Body of pancreas (tissue), 4 donors: ENCODE data around the gene KRTCAP2.

Experiments used
- POLR2A ChIP-seq, 3 donors: fragments of 450-650 bp; IDR thresholded peaks; one replicate each; pipeline ENCODE4 v1.6.1; 2016; ENCODE audit warnings: antibody characterized with exemption in 3 of 3, mild to moderate bottlenecking in 2 of 3
- TF ChIP-seq, protein P1 (sequence below), 7 experiments: fragments of 450-650 bp in 4 of 7; fragments of 200-600 bp in 3 of 7; sonication (generic) in 3 of 7; IDR thresholded peaks; one replicate each; pipeline ENCODE4 v1.5.1; 2016 to 2019; ENCODE audit warnings: antibody characterized with exemption in 7 of 7

DNA sequence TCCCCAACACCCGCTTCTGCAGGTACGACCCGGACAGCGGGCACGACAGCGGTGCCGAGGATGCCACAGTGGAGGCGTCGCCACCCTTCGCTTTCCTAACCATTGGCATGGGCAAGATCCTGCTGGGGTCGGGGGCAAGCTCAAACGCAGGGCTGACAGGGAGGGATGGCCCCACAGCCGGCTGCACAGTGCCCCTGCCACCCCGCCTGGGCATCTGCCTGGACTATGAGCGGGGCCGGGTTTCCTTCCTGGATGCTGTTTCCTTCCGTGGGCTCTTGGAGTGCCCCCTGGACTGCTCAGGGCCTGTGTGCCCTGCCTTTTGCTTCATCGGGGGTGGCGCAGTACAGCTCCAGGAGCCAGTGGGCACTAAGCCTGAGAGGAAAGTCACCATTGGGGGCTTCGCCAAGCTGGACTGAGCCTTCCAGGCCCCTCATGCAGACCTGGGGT, 10.7 kb upstream of the KRTCAP2 start:
- TF ChIP-seq, protein P1, sequence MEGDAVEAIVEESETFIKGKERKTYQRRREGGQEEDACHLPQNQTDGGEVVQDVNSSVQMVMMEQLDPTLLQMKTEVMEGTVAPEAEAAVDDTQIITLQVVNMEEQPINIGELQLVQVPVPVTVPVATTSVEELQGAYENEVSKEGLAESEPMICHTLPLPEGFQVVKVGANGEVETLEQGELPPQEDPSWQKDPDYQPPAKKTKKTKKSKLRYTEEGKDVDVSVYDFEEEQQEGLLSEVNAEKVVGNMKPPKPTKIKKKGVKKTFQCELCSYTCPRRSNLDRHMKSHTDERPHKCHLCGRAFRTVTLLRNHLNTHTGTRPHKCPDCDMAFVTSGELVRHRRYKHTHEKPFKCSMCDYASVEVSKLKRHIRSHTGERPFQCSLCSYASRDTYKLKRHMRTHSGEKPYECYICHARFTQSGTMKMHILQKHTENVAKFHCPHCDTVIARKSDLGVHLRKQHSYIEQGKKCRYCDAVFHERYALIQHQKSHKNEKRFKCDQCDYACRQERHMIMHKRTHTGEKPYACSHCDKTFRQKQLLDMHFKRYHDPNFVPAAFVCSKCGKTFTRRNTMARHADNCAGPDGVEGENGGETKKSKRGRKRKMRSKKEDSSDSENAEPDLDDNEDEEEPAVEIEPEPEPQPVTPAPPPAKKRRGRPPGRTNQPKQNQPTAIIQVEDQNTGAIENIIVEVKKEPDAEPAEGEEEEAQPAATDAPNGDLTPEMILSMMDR (IDR thresholded peaks at IDR 0.05): no peak
- TF ChIP-seq POLR2A (IDR thresholded peaks at IDR 0.05): no peak
